HCT116 (cell line): ENCODE results near the gene FAM78B. TPM values are rescaled to one million over a fixed set of nuclear protein-coding genes. Genes with fewer than 3 reads are reported as not detected.

Source experiments
- ATAC-seq: fragments of 200-7000 bp; cut with Tn5 transposase; 2 replicates; pipeline ENCODE4 v1.9.1; 2020; ENCODE audit warnings: mild to moderate bottlenecking, moderate library complexity
- BruUV-seq: library from RNA; stranded (reverse); fragments of 400-500 nt; replicated peaks from 2 replicates; lab custom pipeline; 2021; lab: Mats Ljungman, UMichigan
- CTCF ChIA-PET: fragments of 300-600 bp; sonication (Branson Sonifier 250); formaldehyde crosslinking; loops from one replicate; lab custom pipeline; 2021; ENCODE audit warnings: antibody characterized with exemption; lab: Charles Lee
- POLR2A ChIA-PET: fragments of 300-600, 350-600 bp; sonication (Branson Sonifier 250); formaldehyde crosslinking; loops from one replicate; lab custom pipeline; 2021; ENCODE audit warnings: antibody characterized with exemption; lab: Charles Lee
- RAD21 ChIA-PET, 2 experiments: fragments of 300-600 bp; sonication (Branson Sonifier 250); formaldehyde crosslinking; loops; one replicate each; lab custom pipeline; 2023; ENCODE audit warnings: low total read pairs in 2 of 2; ENCODE audit not compliant: uncharacterized antibody in 2 of 2, unreplicated experiment in 2 of 2, low non-redundant PET in 1 of 2; lab: Charles Lee
- DNase-seq: peaks from one replicate; pipeline ENCODE4 v3.0.0-alpha.2; 2010; ENCODE audit warnings: low read depth, low spot score
- H2AFZ ChIP-seq: fragments of 200-600 bp; shearing (Covaris generic), sonication (generic); 2 replicates; pipeline ENCODE4 v1.6.1; 2017; ENCODE audit warnings: low read depth, mixed run types, mixed read lengths, antibody characterized with exemption, low read length; ENCODE audit not compliant: poor library complexity, severe bottlenecking
- H3K27ac ChIP-seq: 2 replicates; pipeline ENCODE4 v1.5.1; 2012; ENCODE audit warnings: low read depth, low read length
- H3K27me3 ChIP-seq: fragments of 200-600 bp; sonication (generic); 2 replicates; pipeline ENCODE4 v1.6.1; 2016; ENCODE audit warnings: mixed run types, low read length, mixed read lengths; ENCODE audit not compliant: insufficient read depth
- H3K36me3 ChIP-seq, 2 experiments: fragments of 200-500 bp in 1 of 2; fragments of 200-600 bp in 1 of 2; sonication (Bioruptor generic) in 1 of 2; sonication (generic) in 1 of 2; 2 replicates each; pipeline versions ENCODE4 v1.5.1 to v1.6.1; 2014 to 2016; ENCODE audit warnings: low read length in 2 of 2, inconsistent platforms in 1 of 2, mixed read lengths in 1 of 2, mixed run types in 1 of 2; ENCODE audit not compliant: insufficient read depth in 2 of 2, control insufficient read depth in 1 of 2
- H3K4me1 ChIP-seq, 2 experiments: fragments of 200-600 bp in 1 of 2; sonication (generic) in 1 of 2; 2 replicates each; pipeline versions ENCODE4 v1.5.1 to v1.6.1; 2012 to 2017; ENCODE audit warnings: low read length in 2 of 2, inconsistent platforms in 1 of 2, mild to moderate bottlenecking in 1 of 2, mixed read lengths in 1 of 2, mixed run types in 1 of 2, moderate library complexity in 1 of 2; ENCODE audit not compliant: insufficient read depth in 2 of 2, control insufficient read depth in 1 of 2
- H3K4me2 ChIP-seq: fragments of 200-600 bp; sonication (generic); 2 replicates; pipeline ENCODE4 v1.6.1; 2017; ENCODE audit warnings: mixed run types, low read length, mixed read lengths
- H3K4me3 ChIP-seq, 2 experiments: fragments of 200-600 bp in 1 of 2; sonication (generic) in 1 of 2; replicated peaks in 1 of 2; 2 replicates each; pipeline ENCODE4 v1.5.1; 2011 to 2016; ENCODE audit warnings: low read length in 2 of 2, control low read depth in 1 of 2, low read depth in 1 of 2, mild to moderate bottlenecking in 1 of 2, mixed read lengths in 1 of 2, mixed run types in 1 of 2
- H3K79me2 ChIP-seq: fragments of 200-600 bp; sonication (generic); 2 replicates; pipeline ENCODE4 v1.6.1; 2017; ENCODE audit warnings: mild to moderate bottlenecking, mixed run types, low read length, moderate library complexity, mixed read lengths; ENCODE audit not compliant: insufficient read depth
- H3K9ac ChIP-seq: fragments of 200-600 bp; sonication (generic); 2 replicates; pipeline ENCODE4 v1.6.1; 2016; ENCODE audit warnings: low read length, mixed read lengths
- H3K9me2 ChIP-seq: fragments of 200-600 bp; sonication (generic), shearing (Covaris generic); 2 replicates; pipeline ENCODE4 v1.6.1; 2017; ENCODE audit warnings: mixed run types, mild to moderate bottlenecking, moderate library complexity; ENCODE audit not compliant: insufficient read depth
- H3K9me3 ChIP-seq, 2 experiments: fragments of 200-500 bp in 1 of 2; fragments of 200-600 bp in 1 of 2; sonication (Bioruptor generic) in 1 of 2; sonication (generic) in 1 of 2; 2 replicates each; pipeline ENCODE4 v1.6.1; 2014 to 2017; ENCODE audit warnings: low read length in 2 of 2, mixed read lengths in 2 of 2, inconsistent platforms in 1 of 2, low read depth in 1 of 2, mild to moderate bottlenecking in 1 of 2, mixed run types in 1 of 2, moderate library complexity in 1 of 2; ENCODE audit not compliant: control insufficient read depth in 1 of 2, insufficient read depth in 1 of 2
- H4K20me1 ChIP-seq: fragments of 200-600 bp; sonication (generic), shearing (Covaris generic); 2 replicates; pipeline ENCODE4 v1.6.1; 2017; ENCODE audit warnings: mixed run types, mild to moderate bottlenecking, moderate library complexity; ENCODE audit not compliant: insufficient read depth
- CEBPB ChIP-seq: IDR thresholded peaks from 2 replicates; pipeline ENCODE4 v1.6.1; 2012; ENCODE audit warnings: low read depth
- EGR1 ChIP-seq: IDR thresholded peaks from 2 replicates; pipeline ENCODE4 v1.6.1; 2012; ENCODE audit warnings: low read depth
- EZH2 ChIP-seq: fragments of 200-600 bp; sonication (generic); IDR thresholded peaks from 2 replicates; pipeline ENCODE4 v1.6.1; 2017; ENCODE audit warnings: antibody characterized with exemption, mixed run types
- EZH2phosphoT487 ChIP-seq: fragments of 200-600 bp; IDR thresholded peaks from 2 replicates; pipeline ENCODE4 v1.6.1; 2018; ENCODE audit warnings: antibody characterized with exemption, borderline replicate concordance
- FOSL1 ChIP-seq: IDR thresholded peaks from 2 replicates; pipeline ENCODE4 v1.6.1; 2012; ENCODE audit warnings: low read depth
- JUND ChIP-seq: IDR thresholded peaks from 2 replicates; pipeline ENCODE4 v1.6.1; 2012
- POLR2A ChIP-seq: IDR thresholded peaks from 2 replicates; pipeline ENCODE4 v1.7.0; 2011; ENCODE audit warnings: borderline replicate concordance; ENCODE audit not compliant: insufficient read depth, insufficient read length; ENCODE audit errors: extremely low read depth
- POLR2AphosphoS5 ChIP-seq: IDR thresholded peaks from 2 replicates; pipeline ENCODE4 v1.6.1; 2011; ENCODE audit warnings: mild to moderate bottlenecking, low read depth, low read length, moderate library complexity
- RAD21 ChIP-seq: IDR thresholded peaks from 2 replicates; pipeline ENCODE4 v1.6.1; 2012; ENCODE audit warnings: low read depth, mild to moderate bottlenecking
- SRF ChIP-seq: IDR thresholded peaks from 2 replicates; pipeline ENCODE4 v1.6.1; 2012; ENCODE audit warnings: low read depth
- TCF7L2 ChIP-seq: IDR thresholded peaks from 2 replicates; pipeline ENCODE4 v1.7.0; 2011; ENCODE audit warnings: borderline replicate concordance, inconsistent platforms; ENCODE audit not compliant: insufficient read depth, insufficient read length; ENCODE audit errors: extremely low read depth
- YY1 ChIP-seq: IDR thresholded peaks from 2 replicates; pipeline ENCODE4 v1.6.1; 2011; ENCODE audit warnings: low read length, low read depth, moderate library complexity, mild to moderate bottlenecking; ENCODE audit not compliant: insufficient replicate concordance; ENCODE audit errors: extremely low read depth
- ZFX ChIP-seq: fragments of 450-650 bp; IDR thresholded peaks from 2 replicates; pipeline ENCODE4 v1.6.1; 2017
- intact Hi-C: fragments of 100-400 bp; cut with micrococcal nuclease; formaldehyde crosslinking; loops from 2 replicates; pipeline ENCODE4 v1.10.0; 2022
- total RNA-seq: library from RNA; stranded (reverse); gene quantifications from one replicate; pipeline ENCODE4 v1.2.1, GENCODE V29; 2021; ENCODE audit not compliant: unreplicated experiment
- TF ChIP-seq, protein P1 (sequence below): IDR thresholded peaks from 2 replicates; pipeline ENCODE4 v1.6.1; 2011; ENCODE audit warnings: mild to moderate bottlenecking, low read length, moderate library complexity; ENCODE audit not compliant: insufficient replicate concordance; ENCODE audit errors: extremely low read depth

Gene FAM78B
- total RNA-seq, 1 experiment from 2014 or later = 1.4 TPM

DNA sequence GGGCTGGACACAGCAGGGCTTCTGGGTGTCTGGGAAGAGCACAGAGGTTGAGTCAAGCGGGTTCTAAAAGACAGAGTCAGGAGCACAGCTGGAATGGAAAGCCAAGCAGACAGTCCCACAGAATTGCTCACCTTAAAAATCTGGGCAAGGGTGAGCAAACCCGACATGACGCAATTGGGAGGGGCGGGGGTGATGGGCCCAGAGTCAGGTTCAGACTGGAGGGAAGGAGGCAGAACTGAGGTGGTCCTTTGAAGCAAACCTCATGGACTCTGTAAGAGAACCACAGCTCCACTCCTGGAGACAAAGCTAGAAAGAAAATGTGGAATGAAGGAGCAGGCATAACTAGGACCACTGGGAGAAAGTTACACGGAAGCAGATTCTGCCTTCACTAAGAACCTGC is 49.0 kb downstream of the FAM78B start:
- Histone ChIP-seq H3K4me1 (no peaks in the 10 kb centered on the region), H3K9me2 (no peaks in the 10 kb centered on the region), H3K27ac (no peak overlapping the region), H3K4me2 (no peak overlapping the region), H3K79me2 (no peaks in the 10 kb centered on the region), H3K4me3 (no peak overlapping the region), H3K9me3 (no peaks in the 10 kb centered on the region), H3K9ac (no peak overlapping the region), H4K20me1 (no peaks in the 10 kb centered on the region), H2AFZ (no peak overlapping the region), H3K36me3 (no peaks in the 10 kb centered on the region), H3K27me3 (peaks cover 7% of the 10 kb centered on the region)
- ATAC-seq (no peak), DNase-seq (no peak)
- ChIA-PET RAD21 (no interaction called here), POLR2A (no interaction called here), CTCF (no interaction called here)
- TF ChIP-seq EGR1 = no peak
- TF ChIP-seq CEBPB = no peak
- no peak for TF ChIP-seq EZH2phosphoT487
- TF ChIP-seq ZFX = no peak
- no peak for TF ChIP-seq RAD21
- TF ChIP-seq EZH2 = no peak
- no peak for TF ChIP-seq FOSL1
- no peak for TF ChIP-seq SRF
- no peak for TF ChIP-seq POLR2A
- TF ChIP-seq YY1 = no peak
- TF ChIP-seq POLR2AphosphoS5 = no peak
- TF ChIP-seq, protein P1, sequence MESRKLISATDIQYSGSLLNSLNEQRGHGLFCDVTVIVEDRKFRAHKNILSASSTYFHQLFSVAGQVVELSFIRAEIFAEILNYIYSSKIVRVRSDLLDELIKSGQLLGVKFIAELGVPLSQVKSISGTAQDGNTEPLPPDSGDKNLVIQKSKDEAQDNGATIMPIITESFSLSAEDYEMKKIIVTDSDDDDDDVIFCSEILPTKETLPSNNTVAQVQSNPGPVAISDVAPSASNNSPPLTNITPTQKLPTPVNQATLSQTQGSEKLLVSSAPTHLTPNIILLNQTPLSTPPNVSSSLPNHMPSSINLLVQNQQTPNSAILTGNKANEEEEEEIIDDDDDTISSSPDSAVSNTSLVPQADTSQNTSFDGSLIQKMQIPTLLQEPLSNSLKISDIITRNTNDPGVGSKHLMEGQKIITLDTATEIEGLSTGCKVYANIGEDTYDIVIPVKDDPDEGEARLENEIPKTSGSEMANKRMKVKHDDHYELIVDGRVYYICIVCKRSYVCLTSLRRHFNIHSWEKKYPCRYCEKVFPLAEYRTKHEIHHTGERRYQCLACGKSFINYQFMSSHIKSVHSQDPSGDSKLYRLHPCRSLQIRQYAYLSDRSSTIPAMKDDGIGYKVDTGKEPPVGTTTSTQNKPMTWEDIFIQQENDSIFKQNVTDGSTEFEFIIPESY = no peak
- no peak for TF ChIP-seq JUND
- no peak for TF ChIP-seq TCF7L2
- no TSS peak for BruUV-seq
- intact Hi-C loops = no loop called here
